Neural cell (in vitro differentiated cells): ENCODE measurements around the gene L3MBTL1. TPM values are rescaled to one million over a fixed set of nuclear protein-coding genes. Genes with fewer than 3 reads are reported as not detected.

ENCODE experiments used
- H2AFZ ChIP-seq: fragments of 200-600, 300-800 bp; sonication (generic), shearing (Covaris generic); 2 replicates; pipeline ENCODE4 v1.6.0; 2014; ENCODE audit warnings: low read depth, mild to moderate bottlenecking, antibody characterized with exemption, low read length, moderate library complexity
- H3F3A ChIP-seq: fragments of 200-600 bp; shearing (Covaris generic); 2 replicates; pipeline ENCODE4 v1.6.1; 2016; ENCODE audit warnings: mild to moderate bottlenecking, moderate library complexity, mixed read lengths, antibody characterized with exemption, low read length; ENCODE audit not compliant: insufficient read depth, poor library complexity, severe bottlenecking
- H3K27ac ChIP-seq: fragments of 200-600, 300-800 bp; sonication (generic), shearing (Covaris generic); 2 replicates; pipeline ENCODE4 v1.5.1; 2014; ENCODE audit warnings: mild to moderate bottlenecking, low read length, moderate library complexity
- H3K27me3 ChIP-seq: fragments of 300-800, 200-600 bp; sonication (generic), shearing (Covaris generic); 2 replicates; pipeline ENCODE4 v1.6.0; 2014; ENCODE audit warnings: mild to moderate bottlenecking, low read depth, low read length, moderate library complexity; ENCODE audit not compliant: insufficient read depth
- H3K36me3 ChIP-seq: fragments of 300-800, 200-600 bp; sonication (generic), shearing (Covaris generic); 2 replicates; pipeline ENCODE4 v1.5.1; 2014; ENCODE audit warnings: mild to moderate bottlenecking, antibody characterized with exemption, low read length, moderate library complexity; ENCODE audit not compliant: insufficient read depth
- H3K4me2 ChIP-seq: fragments of 300-800, 200-600 bp; sonication (generic), shearing (Covaris generic); 2 replicates; pipeline ENCODE4 v1.6.0; 2014; ENCODE audit warnings: mild to moderate bottlenecking, low read length
- H3K4me3 ChIP-seq: fragments of 300-800, 200-600 bp; sonication (generic), shearing (Covaris generic); 2 replicates; pipeline ENCODE4 v1.5.1; 2014; ENCODE audit warnings: mild to moderate bottlenecking, low read length, moderate library complexity
- H3K79me2 ChIP-seq: fragments of 200-600 bp; shearing (Covaris generic); replicated peaks from 2 replicates; pipeline ENCODE4 v1.6.0; 2014; ENCODE audit warnings: mild to moderate bottlenecking, low read length, moderate library complexity; ENCODE audit not compliant: insufficient read depth
- H3K9ac ChIP-seq: fragments of 300-800, 200-600 bp; sonication (generic), shearing (Covaris generic); 2 replicates; pipeline ENCODE4 v1.6.1; 2016; ENCODE audit warnings: mild to moderate bottlenecking, low read length, mixed read lengths
- H3K9me2 ChIP-seq: fragments of 200-600 bp; shearing (Covaris generic); 2 replicates; pipeline ENCODE4 v1.6.1; 2016; ENCODE audit warnings: mild to moderate bottlenecking, low read length, mixed read lengths; ENCODE audit not compliant: insufficient read depth
- H3K9me3 ChIP-seq: fragments of 200-600, 300-800 bp; sonication (generic), shearing (Covaris generic); 2 replicates; pipeline ENCODE4 v1.6.1; 2016; ENCODE audit warnings: mild to moderate bottlenecking, mixed run types, low read length, moderate library complexity, mixed read lengths
- H4K20me1 ChIP-seq: fragments of 200-600 bp; shearing (Covaris generic); 2 replicates; pipeline ENCODE4 v1.6.1; 2016; ENCODE audit warnings: mild to moderate bottlenecking, mixed run types; ENCODE audit not compliant: insufficient read depth
- EP300 ChIP-seq: fragments of 450-650 bp; conservative IDR thresholded peaks from 2 replicates; pipeline ENCODE4 v1.6.1; 2014; ENCODE audit warnings: antibody characterized with exemption, mild to moderate bottlenecking, moderate library complexity; ENCODE audit not compliant: poor library complexity, severe bottlenecking
- EZH2 ChIP-seq: fragments of 200-600, 300-800 bp; shearing (Covaris generic), sonication (generic); IDR thresholded peaks from 2 replicates; pipeline ENCODE4 v1.6.1; 2014; ENCODE audit warnings: antibody characterized with exemption, low read length, borderline replicate concordance, mild to moderate bottlenecking; ENCODE audit not compliant: insufficient read depth, poor library complexity, severe bottlenecking
- MXI1 ChIP-seq: fragments of 450-650 bp; conservative IDR thresholded peaks from 2 replicates; pipeline ENCODE4 v1.6.1; 2014; ENCODE audit warnings: antibody characterized with exemption, mild to moderate bottlenecking; ENCODE audit not compliant: poor library complexity, severe bottlenecking
- POLR2AphosphoS5 ChIP-seq: IDR thresholded peaks from 2 replicates; pipeline ENCODE4 v1.6.1; 2012
- RAD21 ChIP-seq: fragments of 450-650 bp; conservative IDR thresholded peaks from 2 replicates; pipeline ENCODE4 v1.6.1; 2014; ENCODE audit warnings: antibody characterized with exemption, mild to moderate bottlenecking, moderate library complexity
- SMC3 ChIP-seq: fragments of 450-650 bp; conservative IDR thresholded peaks from 2 replicates; pipeline ENCODE4 v1.6.1; 2014; ENCODE audit warnings: antibody characterized with exemption, mild to moderate bottlenecking, moderate library complexity; ENCODE audit not compliant: poor library complexity
- TAF1 ChIP-seq: IDR thresholded peaks from 2 replicates; pipeline ENCODE4 v1.6.1; 2012; ENCODE audit warnings: low read depth
- polyA plus RNA-seq: library from polyadenylated mRNA; depleted of rRNA; stranded (reverse); fragments of >200 nt; gene quantifications from 2 replicates; pipeline ENCODE4 v1.2.3, GENCODE V29; 2014
- TF ChIP-seq, protein P1 (sequence below): fragments of 450-650 bp; IDR thresholded peaks from 2 replicates; pipeline ENCODE4 v1.5.1; 2014; ENCODE audit warnings: antibody characterized with exemption, mild to moderate bottlenecking, moderate library complexity; ENCODE audit not compliant: poor library complexity, severe bottlenecking
- TF ChIP-seq, protein P2 (sequence below): IDR thresholded peaks from 2 replicates; pipeline ENCODE4 v1.6.1; 2012; ENCODE audit warnings: borderline replicate concordance

The L3MBTL1 gene
- polyA plus RNA-seq, 1 donor from 2014 or later = 22.0 TPM

- Histone ChIP-seq H3K9me3 (no peaks in the 10 kb centered on the region), H3K4me3 (no peak overlapping the region), H2AFZ (no peak overlapping the region), H4K20me1 (no peaks in the 10 kb centered on the region), H3K4me2 (no peak overlapping the region), H3K27ac (no peak overlapping the region), H3K79me2 (no peaks in the 10 kb centered on the region), H3K27me3 (no peaks in the 10 kb centered on the region), H3K9me2 (no peaks in the 10 kb centered on the region), H3K36me3 (no peaks in the 10 kb centered on the region), H3K9ac (no peak overlapping the region), H3F3A (no peaks in the 10 kb centered on the region)
- TF ChIP-seq MXI1 (no peak), SMC3 (no peak), POLR2AphosphoS5 (no peak), EZH2 (no peak), TAF1 (no peak), EP300 (no peak), RAD21 (no peak)
- TF ChIP-seq, protein P1, sequence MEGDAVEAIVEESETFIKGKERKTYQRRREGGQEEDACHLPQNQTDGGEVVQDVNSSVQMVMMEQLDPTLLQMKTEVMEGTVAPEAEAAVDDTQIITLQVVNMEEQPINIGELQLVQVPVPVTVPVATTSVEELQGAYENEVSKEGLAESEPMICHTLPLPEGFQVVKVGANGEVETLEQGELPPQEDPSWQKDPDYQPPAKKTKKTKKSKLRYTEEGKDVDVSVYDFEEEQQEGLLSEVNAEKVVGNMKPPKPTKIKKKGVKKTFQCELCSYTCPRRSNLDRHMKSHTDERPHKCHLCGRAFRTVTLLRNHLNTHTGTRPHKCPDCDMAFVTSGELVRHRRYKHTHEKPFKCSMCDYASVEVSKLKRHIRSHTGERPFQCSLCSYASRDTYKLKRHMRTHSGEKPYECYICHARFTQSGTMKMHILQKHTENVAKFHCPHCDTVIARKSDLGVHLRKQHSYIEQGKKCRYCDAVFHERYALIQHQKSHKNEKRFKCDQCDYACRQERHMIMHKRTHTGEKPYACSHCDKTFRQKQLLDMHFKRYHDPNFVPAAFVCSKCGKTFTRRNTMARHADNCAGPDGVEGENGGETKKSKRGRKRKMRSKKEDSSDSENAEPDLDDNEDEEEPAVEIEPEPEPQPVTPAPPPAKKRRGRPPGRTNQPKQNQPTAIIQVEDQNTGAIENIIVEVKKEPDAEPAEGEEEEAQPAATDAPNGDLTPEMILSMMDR = no peak
- TF ChIP-seq, protein P2, sequence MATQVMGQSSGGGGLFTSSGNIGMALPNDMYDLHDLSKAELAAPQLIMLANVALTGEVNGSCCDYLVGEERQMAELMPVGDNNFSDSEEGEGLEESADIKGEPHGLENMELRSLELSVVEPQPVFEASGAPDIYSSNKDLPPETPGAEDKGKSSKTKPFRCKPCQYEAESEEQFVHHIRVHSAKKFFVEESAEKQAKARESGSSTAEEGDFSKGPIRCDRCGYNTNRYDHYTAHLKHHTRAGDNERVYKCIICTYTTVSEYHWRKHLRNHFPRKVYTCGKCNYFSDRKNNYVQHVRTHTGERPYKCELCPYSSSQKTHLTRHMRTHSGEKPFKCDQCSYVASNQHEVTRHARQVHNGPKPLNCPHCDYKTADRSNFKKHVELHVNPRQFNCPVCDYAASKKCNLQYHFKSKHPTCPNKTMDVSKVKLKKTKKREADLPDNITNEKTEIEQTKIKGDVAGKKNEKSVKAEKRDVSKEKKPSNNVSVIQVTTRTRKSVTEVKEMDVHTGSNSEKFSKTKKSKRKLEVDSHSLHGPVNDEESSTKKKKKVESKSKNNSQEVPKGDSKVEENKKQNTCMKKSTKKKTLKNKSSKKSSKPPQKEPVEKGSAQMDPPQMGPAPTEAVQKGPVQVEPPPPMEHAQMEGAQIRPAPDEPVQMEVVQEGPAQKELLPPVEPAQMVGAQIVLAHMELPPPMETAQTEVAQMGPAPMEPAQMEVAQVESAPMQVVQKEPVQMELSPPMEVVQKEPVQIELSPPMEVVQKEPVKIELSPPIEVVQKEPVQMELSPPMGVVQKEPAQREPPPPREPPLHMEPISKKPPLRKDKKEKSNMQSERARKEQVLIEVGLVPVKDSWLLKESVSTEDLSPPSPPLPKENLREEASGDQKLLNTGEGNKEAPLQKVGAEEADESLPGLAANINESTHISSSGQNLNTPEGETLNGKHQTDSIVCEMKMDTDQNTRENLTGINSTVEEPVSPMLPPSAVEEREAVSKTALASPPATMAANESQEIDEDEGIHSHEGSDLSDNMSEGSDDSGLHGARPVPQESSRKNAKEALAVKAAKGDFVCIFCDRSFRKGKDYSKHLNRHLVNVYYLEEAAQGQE = no peak
Measured at GRCh38 chr20:43520074-43520630, 12.7 kb downstream of the L3MBTL1 start.

DNA sequence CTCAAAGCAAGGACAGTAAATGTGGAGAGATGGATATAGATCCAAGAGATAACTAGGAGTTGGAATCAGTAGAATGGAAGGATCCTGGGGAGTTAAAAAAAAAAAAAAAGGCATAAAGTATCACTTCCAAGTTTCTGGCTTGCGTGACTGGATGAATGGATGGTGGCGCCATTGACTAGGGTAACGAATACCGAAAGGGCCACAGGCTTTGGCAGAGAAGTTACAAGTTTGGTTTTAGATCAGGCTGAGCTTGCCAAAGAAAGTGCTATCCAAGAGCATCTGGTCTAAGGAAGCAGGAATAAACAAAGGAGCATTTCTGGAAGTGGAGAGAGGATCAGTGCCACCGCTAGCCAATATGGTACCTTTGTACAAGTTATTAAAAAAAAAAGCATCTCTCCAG is 17.5 kb downstream of the L3MBTL1 start:
- H3K9me3 ChIP-seq = no peaks in the 10 kb centered on the region
- no peaks in the 10 kb centered on the region for H3K79me2 ChIP-seq
- no peak overlapping the region for H3K27ac ChIP-seq
- no peaks in the 10 kb centered on the region for H3F3A ChIP-seq
- no peaks in the 10 kb centered on the region for H3K27me3 ChIP-seq
- H2AFZ ChIP-seq = no peak overlapping the region
- no peak overlapping the region for H3K4me2 ChIP-seq
- no peak overlapping the region for H3K9ac ChIP-seq
- no peak overlapping the region for H3K4me3 ChIP-seq
- H4K20me1 ChIP-seq = no peaks in the 10 kb centered on the region
- H3K36me3 ChIP-seq = no peaks in the 10 kb centered on the region
- no peaks in the 10 kb centered on the region for H3K9me2 ChIP-seq
- TF ChIP-seq MXI1 = no peak
- TF ChIP-seq EZH2 = no peak
- no peak for TF ChIP-seq TAF1
- no peak for TF ChIP-seq POLR2AphosphoS5
